HG02973 (cell line): ENCODE data around the gene AMDHD1.

Source experiments
- ATAC-seq: cut with Tn5 transposase; IDR thresholded peaks from one replicate; pipeline ENCODE4 v1.9.1; 2021; ENCODE audit warnings: moderate library complexity; ENCODE audit not compliant: unreplicated experiment

Gene AMDHD1

GRCh38 chr12:95943330-95943842, at the start of gene AMDHD1:
TSS of gene AMDHD1 (plus strand) at chr12:95943331. CDS start at chr12:95943399, 68 bp downstream.
- peak; percentile 54 for ATAC-seq

- ATAC-seq, result no peak
Measured at GRCh38 chr12:95896846-95897245, 46.3 kb upstream of the AMDHD1 start.

- no peak for ATAC-seq
Measured at GRCh38 chr12:95898081-95898480, 45.0 kb upstream of the AMDHD1 start.

- ATAC-seq, result no peak
Measured at GRCh38 chr12:95908573-95908972, 34.6 kb upstream of the AMDHD1 start.

GRCh38 chr12:95909871-95910270, 33.3 kb upstream of the AMDHD1 start:
- no peak for ATAC-seq

GRCh38 chr12:95918194-95918993, 24.7 kb upstream of the AMDHD1 start:
- peak; percentile 91 for ATAC-seq

- ATAC-seq, result no peak
Measured at GRCh38 chr12:95919110-95919509, 24.0 kb upstream of the AMDHD1 start.

GRCh38 chr12:95922231-95922630, 20.9 kb upstream of the AMDHD1 start:
- ATAC-seq, result no peak

GRCh38 chr12:95940514-95940913, 2.6 kb upstream of the AMDHD1 start:
- ATAC-seq, result no peak

- ATAC-seq, result no peak
Measured at GRCh38 chr12:95942101-95942523, 1.0 kb upstream of the AMDHD1 start.

- ATAC-seq, result peak; percentile 95
Measured at GRCh38 chr12:95942524-95943329, 404 bp upstream of the AMDHD1 start, which contains the start of gene CCDC38. TSS of gene CCDC38 (minus strand) at chr12:95942614. CDS start at chr12:95936509, 6,105 bp downstream.

GRCh38 chr12:95944108-95944704, 1.1 kb downstream of the AMDHD1 start:
- ATAC-seq, result no peak

GRCh38 chr12:95949477-95950206, 6.5 kb downstream of the AMDHD1 start:
- no peak for ATAC-seq

GRCh38 chr12:95951515-95951914, 8.4 kb downstream of the AMDHD1 start:
- no peak for ATAC-seq

GRCh38 chr12:95953000-95953399, 9.9 kb downstream of the AMDHD1 start:
- ATAC-seq, result no peak

- ATAC-seq, result no peak
Measured at GRCh38 chr12:95955549-95956159, 12.5 kb downstream of the AMDHD1 start.

GRCh38 chr12:95956557-95957145, 13.5 kb downstream of the AMDHD1 start:
- ATAC-seq, result no peak

GRCh38 chr12:95959107-95959506, 16.0 kb downstream of the AMDHD1 start:
- ATAC-seq, result no peak

GRCh38 chr12:95960241-95960640, 17.1 kb downstream of the AMDHD1 start:
- no peak for ATAC-seq

- ATAC-seq, result no peak
Measured at GRCh38 chr12:95962222-95962621, 19.1 kb downstream of the AMDHD1 start.
